GM12891 (cell line): ENCODE data around the gene CEMIP.

Source experiments
- PAX5 ChIP-seq: IDR thresholded peaks from 2 replicates; pipeline ENCODE4 v1.6.1; 2011; ENCODE audit warnings: low read length, moderate library complexity, mild to moderate bottlenecking; ENCODE audit not compliant: insufficient read depth, severe bottlenecking
- POLR2A ChIP-seq: IDR thresholded peaks from 2 replicates; pipeline ENCODE4 v1.6.1; 2011; ENCODE audit warnings: low read depth, low read length, control low read depth

DNA sequence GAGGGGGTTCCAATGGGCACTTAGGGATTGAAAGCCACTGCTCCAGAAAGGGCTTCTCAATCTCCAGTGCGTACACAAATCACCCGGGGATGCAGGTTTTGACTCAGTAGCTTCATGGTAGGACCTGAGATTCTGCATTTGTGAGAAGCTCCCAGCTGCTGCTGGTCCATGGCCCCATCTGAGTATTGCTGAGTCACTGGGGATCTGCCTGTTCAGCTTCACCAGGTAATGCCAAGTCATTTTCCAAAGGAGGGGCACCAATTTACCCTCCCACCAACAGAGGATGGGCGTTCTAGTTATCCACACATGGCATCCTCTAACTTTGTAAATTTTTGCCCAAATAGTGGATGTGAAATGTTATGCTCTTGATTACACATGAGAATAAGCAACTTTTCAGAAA lies 12.9 kb upstream of the CEMIP start:
- TF ChIP-seq POLR2A: no peak
- no peak for TF ChIP-seq PAX5
